Activated gamma-delta T cell treated with Interleukin-2 at 50 U/mL for 16 hours (primary cell): ENCODE data around the gene FAM163B.
"Not testable (repeated sequence)": the region's sequence is repeated elsewhere in the genome, so short reads cannot be mapped to it uniquely, and the experiment has no call there.

Source experiments
- DNase-seq: peaks from one replicate; pipeline ENCODE4 v3.0.0-alpha.2; 2020

The FAM163B gene

DNA sequence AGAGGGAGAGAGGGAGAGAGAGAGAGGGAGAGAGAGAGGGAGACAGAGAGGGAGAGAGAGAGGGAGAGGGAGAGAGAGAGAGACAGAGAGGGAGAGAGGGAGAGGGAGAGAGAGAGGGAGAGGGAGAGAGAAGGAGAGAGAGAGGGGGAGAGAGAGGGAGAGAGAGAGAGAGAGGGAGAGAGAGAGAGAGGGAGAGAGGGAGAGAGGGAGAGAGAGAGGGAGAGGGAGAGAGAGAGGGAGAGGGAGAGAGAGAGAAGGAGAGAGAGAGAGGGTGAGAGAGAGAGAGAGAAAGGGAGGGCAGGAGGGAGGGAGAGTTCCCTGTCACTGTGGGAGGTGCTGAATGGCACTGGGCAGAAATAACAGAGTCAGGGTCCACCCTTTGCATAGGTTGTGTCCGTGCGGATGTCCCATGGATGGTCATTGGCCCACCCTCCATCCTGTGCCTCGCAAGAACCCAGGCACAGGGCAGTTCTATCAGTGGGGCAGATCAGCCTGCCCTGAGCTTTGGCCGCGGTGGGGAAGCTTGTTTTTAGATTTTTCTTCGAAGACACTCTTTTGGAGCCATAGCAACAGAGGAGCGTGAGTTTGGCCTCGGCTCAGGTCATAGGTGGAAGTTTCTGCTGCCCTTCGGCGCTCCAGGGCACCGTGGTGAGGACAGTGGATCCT lies 44.6 kb downstream of the FAM163B start:
- DNase-seq = no peak

DNA sequence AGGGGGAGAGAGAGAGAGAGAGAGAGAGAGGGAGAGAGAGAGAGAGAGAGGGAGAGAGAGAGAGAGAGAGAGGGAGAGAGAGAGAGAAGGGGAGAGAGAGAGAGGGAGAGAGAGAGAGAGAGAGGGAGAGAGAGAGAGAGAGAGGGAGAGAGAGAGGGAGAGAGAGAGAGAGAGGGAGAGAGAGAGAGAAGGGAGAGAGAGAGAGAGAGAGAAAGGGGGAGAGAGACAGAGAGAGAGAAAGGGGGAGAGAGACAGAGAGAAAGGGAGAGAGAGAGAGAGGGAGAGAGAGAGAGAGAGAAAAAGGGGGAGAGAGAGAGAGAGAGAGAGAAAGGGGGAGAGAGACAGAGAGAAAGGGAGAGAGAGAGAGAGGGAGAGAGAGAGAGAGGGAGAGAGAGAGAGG lies 45.4 kb downstream of the FAM163B start:
- DNase-seq = not testable (repeated sequence)

DNA sequence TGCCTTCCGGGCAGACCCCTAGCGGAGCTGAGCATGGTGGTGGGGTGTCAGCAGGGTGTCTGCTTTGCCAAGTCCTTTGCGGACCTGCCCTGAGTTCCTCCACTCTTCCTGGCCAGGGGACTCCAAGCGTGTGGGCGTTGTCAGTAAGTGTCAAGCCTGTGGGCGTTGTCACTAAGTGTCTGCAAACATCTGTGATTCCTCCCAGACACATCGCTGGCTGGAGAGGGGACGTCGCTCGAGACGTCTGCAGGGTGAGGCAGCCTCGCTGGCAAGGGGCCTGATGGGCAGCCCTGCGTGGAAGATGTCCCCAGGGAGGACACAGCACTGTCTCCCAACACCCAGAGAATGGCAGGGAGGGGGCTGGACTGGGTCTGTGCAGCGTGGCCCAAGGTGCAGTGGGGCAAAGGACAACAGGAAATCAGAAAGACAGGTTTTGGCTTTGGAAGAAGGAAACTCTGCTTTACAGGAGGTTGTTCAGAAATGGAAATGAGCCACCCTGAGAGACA lies 45.8 kb downstream of the FAM163B start:
- no peak for DNase-seq

DNA sequence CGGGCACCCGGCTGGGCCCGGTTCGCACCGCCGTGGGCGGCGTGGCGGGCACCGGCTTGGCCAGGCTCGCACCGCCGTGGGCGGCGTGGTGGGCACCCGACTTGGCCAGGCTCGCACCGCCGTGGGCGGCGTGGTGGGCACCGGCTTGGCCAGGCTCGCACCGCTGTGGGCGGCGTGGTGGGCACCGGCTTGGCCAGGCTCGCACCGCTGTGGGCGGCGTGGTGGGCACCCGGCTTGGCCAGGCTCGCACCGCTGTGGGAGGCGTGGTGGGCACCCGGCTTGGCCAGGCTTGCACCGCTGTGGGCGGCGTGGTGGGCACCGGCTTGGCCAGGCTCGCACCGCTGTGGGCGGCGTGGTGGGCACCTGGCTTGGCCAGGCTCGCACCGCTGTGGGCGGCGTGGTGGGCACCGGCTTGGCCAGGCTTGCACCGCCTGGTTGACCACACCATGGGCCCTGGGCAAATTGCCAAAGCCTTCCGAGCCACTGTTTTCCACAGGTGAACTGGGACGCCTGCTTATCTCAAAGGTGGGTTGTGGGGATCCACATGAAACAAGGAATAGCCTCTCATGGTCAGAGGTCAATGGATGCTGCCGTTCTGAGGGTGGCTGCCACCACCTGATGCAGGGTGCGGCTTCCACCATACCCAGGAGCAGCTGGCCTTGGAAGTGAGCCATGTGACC lies 46.4 kb downstream of the FAM163B start:
- no peak for DNase-seq

DNA sequence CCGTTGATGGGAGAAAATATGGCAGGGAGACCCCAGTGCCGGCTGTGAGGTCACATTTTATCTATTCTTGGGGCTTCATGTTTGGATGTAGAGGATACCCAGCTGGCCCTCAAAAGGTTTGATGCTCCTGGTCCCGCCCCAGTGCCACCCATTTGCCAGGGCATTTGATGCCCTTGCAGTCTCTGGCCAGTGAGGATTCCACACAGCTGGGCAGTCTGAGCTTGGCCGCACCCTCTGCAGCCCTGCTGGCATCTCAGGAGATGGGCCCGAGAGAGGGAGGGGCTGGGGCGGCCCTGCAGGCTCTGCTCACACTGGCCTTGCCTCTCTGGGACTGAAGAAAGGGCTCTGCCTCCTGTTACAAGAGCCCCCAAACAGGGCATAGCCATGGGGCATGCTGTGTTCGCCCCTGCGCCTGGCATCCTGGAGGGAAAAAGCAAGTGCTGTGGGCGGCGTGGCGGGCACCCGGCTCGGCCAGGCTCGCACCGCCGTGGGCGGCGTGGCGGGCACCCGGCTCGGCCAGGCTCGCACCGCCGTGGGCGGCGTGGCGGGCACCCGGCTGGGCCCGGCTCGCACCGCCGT lies 47.1 kb downstream of the FAM163B start:
- DNase-seq = no peak

DNA sequence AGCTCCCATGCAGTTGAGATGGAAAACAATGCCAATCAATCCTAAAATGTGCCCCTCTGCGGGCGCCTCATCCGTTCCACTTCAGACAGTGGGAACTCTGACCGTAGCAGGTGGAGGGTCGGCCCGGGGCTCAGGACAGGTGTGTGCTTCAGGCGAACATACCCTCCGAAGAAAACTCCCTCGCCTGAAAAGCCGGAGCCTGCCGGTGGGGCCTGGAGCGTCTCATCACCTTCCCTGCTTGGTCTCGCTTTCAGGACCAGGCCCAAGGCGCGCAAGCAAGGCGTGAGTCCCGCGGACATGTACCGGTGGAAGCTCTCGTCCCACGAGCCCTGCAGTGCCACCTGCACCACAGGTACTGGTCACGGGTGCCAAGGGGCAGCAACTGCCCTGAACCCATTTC lies 48.2 kb downstream of the FAM163B start:
- DNase-seq = no peak

DNA sequence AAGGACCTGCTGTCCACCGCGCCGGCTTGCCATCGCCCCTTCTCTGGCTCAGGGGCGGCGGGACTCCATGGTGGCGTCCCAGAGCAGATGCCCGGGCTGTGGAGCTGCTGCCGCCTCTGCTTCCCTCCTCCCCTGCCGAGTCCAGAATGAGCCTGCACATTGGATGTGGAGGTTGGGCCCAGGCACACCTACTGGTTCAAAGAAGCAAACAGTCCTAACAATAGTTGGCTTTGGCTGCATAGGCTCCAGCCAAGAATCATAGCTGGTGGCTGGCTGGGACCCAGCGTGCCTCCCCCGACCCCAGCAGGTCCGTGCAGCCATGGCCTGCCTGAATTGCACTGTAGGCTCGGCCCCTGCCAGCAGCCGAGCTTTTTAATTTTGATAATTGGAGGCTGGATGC lies 48.9 kb downstream of the FAM163B start:
- no peak for DNase-seq

DNA sequence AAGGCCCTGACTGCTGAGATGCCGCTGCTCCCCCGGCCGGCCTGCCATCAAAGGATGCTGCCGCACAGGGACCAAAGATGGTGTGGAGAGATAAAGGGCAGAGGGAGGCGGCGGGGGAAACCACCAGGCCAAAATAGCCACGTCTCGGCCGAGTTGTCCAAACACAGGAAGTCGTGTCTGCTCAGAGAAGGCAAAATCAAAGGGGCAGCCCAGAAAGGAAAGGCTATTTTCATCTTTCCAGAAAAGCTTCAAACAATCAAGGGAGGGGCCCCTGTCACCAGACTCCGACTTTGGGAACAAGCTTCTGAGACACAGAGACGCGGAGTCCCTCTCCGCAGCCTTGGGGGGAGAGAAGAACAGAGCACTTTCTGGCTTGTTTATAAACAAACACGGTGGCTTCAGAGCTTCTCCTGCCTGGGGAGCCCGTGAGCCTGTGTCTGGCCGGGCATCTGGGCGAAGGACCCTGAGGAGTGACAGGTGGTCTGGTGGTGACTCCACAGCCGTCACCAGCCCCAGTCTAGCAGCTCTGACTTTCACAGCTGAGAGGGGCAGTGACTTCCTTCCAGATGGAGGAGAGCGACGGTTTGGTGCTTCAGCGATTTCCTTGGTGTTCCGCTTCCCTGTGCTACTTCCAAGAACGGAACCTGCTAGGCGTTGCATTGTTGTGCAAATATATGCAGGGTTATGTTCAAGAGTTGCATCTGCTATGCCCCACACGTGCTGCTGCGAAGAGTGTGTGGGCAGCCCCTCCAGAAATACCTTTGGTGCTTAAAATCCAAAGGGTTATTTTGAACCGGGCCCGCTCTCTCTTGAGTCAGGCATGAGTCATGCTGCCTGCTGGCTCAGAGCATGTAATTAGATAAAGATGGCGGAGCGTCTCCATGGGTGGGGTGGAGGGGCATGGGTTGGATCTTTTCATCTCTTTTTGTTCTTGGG lies 50.7 kb downstream of the FAM163B start:
- DNase-seq = no peak

DNA sequence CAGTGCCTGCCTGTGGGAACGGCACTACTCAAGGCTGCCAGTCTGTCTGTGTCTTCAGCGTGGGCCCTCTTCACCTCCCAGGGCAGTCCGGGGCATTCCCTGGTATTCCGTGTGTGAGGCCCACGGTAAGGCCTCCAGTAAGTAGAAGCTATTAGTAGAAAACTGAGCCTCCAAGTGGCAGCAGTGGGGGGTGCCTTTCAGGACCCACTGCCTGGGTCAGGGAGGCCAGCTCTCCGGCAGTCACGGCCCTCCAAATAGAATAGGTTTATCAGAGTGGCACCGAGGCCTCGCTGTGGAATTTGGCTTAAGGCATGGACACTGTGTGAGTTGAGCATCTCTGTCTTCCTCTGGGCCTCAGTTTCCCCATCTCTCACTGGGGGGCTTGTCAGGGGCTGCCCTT lies 51.6 kb downstream of the FAM163B start:
- DNase-seq = no peak

DNA sequence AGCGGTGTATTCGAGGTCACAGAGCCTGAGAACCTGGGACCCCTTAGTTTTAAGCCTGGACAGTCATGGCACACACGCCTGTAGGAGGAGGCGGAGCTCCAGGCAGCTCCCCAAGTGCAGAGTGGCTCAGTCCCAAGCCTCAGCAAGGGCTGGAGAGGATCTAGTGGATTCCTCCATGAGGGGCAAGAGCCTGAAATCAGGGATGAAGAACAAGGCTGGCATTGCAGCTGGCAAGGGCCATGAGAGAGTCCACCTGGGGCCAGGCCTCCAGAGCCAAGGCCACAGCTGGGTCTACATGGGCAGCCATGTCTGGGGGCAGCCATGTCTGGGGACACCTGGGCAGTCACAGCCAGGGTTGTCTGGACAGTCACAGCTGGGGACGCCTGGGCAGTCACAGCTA lies 52.8 kb downstream of the FAM163B start:
- DNase-seq = no peak

DNA sequence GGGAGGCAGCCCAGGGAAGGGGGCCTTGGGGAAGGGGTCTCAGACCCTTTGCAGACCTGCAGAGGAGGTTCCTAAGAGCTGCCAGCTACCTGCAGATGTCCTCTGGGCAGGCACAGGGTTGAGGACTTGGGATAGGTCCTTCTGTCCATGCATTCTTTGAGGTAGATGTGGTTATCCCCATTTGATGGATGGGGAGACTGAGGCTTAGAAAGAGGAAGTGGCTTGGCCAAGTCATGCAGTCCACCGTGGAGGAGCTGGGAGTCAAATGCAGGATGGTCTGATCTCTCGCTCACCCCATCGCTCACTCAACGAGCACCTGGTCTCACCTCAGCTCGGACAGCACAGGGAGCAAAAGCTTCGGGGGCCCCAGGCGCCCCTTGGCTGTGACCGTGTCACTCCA lies 54.5 kb downstream of the FAM163B start:
- no peak for DNase-seq

DNA sequence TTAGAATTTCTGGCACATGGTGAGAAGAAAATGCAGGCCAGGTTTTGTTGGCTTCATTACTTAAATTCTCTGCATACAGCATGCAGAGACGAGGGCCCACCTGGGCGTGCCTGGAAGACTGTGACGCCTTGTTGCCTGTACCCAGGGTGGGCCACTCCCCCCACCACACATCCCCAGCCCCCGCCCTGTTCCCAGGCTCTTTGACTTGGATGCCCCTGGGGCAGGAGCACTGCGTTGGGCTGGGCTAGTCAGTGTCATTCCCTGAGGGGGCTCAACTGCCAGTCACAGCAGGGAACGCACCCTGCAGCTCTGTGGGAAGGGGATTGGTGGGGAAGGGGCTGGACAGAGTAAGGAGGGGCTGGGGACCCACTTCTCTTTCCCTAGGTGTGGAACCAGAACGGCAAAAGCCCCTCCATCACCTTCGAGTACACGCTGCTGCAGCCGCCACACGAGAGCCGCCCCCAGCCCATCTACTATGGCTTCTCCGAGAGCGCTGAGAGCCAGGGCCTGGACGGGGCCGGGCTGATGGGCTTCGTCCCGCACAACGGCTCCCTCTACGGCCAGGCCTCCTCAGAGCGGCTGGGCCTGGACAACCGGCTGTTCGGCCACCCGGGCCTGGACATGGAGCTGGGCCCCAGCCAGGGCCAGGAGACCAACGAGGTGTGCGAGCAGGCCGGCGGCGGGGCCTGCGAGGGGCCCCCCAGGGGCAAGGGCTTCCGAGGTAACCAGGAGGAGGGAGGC lies 55.0 kb downstream of the FAM163B start:
- DNase-seq = no peak

DNA sequence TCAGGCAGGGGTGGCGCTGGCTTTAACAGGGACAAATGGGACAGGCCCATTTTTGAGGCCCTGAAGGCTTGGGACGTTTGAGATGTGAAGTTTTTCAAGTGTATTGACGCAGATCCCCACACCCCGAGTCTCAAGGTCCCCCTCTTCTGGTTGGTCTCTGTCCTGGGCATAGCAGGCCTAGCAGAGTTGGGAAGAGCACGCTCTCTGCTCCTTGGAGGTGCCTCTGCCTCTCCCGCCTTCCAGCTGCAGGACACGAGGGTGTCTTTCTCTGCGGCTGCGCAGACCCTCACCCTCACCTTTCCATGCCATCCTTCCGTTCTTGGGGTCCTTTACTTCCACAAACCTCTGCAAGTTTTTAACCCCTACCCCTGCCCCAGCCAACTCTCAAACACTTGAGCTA lies 56.1 kb downstream of the FAM163B start:
- DNase-seq = no peak

DNA sequence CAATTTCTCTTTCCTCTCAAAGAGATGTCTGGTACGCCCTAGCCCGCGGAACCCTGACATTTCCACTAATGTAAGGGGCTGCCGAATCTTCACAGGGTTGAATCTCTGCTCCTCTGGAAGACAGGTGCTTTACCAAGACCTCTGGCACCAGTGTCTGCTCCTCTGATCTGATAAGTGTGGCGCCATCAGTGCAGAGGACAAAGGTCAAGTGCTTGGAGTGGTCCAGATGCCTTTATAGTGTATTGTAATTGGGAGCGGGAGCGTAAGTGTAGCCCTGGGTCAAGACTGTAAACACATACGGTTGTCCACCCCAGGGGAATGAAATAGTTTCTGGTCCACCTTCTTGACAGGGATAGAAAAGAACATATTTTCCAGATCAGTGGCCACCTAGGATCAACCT lies 57.0 kb downstream of the FAM163B start:
- no peak for DNase-seq

DNA sequence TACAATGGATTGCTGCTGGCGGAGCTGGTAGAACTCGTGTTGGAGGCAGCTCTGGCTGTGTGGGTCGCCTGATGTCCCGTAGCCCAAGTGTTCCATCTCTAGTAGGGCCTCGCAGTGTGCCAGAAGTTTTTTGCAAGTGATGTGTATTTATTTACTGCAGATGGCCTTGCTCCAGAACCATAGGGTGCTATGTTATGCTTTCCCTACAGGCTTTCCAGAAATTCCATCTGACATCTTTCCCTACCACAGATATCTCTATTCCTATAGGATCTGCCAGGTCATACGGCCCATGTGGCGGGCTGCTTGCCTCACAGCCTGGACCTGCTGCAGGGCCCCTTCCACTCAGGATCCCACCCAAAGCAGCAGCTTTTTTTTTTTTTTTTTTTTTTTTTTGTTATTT lies 57.7 kb downstream of the FAM163B start:
- no peak for DNase-seq

DNA sequence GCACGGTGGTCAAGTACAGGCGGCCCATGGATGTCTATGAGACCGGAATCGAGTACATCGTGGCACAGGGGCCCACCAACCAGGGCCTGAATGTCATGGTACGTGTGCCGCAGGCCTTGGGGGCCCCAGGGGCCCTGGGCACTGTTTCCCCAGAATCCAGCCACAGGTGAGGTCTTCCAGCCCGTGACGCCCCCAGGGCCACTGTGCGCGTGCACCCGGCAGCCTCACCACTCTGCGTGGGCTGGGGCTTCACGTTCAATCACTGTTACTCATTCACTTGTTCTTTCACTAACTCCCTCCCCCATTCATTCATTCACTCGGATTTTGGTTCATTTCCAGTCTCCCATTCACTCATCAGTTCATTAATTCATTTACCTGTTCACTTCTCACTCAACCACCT lies 62.1 kb downstream of the FAM163B start:
- DNase-seq = no peak

DNA sequence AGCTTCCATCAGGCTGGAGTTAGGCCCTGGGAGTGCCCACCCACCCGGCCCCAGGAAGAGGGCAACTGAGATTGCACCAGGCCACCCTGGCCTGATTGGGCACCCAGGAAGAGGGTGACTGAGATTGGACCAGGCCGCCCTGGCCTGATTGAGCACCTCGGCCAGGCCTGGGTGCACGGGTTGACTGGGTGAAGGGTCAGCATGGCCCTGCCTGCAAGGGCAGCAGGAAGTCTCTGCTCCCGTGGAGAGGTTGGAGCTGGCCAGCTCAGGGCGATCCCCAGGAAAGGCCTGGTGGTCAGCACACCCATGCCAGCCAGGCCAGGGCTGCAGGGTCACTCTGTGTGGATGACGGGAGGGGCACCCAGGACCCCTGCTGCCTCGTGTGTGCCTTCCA lies 62.9 kb downstream of the FAM163B start:
- DNase-seq = no peak

DNA sequence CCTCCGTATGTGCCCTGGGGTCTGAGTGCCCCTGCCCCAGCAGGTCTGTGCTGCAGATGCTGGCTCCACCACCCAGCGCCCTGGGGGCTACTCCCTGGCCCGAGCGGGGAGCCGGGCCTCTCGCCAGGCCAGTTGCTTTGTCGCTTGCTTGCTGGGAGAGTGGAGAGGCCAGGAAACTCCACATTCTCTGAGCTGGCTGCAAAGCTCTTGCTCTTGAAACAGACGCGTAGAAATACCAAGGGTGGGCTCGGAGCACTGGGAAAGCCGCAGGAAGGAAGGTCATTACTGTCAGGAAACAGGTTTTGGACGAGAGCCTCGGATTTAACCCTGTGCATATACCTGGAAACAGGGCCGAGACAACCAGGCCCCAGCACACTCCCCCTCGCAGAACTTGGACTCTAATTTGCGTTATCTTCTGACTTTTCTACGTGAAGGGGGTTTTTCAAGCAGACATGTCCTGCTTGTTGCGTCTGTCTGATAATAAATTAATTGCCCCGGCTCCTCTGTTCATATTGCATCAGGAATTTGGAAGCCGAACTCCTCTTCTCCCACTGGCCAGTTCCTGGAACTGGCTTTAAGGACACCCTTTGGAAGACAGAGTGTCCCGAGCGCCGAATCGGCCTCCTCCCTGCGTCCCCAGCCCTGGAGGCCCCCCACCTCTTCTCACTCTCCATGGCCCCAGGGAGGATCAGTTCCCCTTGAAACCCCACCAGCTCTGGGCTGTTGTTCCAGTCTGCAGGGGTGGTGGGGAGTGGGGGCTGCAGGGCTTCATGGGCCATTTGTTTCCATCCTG lies 63.5 kb downstream of the FAM163B start:
- no peak for DNase-seq

DNA sequence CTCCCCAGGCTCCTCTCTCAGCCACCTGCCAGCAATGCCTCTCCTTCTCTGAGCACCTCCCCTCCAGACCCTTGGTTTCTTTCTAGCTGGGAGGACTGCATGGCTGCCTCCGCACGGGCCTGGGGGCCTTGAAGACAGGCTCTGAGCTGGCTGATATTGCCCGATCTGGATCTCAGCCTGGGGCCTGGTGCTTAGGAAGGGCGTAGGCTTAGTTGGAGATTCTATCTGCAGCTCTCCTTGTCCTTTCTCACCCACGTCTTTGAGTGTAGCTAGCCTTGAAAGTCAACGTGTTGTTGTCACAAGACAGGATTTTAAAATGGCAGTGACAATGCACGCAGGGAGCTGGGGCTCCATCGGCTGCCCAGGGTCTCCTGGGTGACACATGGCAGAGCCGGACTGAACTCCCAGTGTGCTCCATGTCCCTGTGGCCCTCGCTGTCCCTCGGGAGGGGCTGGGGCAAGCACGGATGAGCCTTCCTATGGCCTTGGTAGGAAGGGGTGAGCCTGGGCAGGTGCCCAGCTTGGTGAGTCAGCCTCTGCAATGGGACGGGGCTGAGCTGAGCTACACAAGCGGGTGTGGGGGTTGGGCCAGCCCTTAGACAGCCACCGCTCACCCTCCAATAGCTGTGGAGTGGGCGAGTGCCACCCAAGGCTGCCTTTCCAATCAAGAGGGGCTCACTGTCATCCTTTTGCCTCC lies 65.3 kb downstream of the FAM163B start:
- DNase-seq = no peak

DNA sequence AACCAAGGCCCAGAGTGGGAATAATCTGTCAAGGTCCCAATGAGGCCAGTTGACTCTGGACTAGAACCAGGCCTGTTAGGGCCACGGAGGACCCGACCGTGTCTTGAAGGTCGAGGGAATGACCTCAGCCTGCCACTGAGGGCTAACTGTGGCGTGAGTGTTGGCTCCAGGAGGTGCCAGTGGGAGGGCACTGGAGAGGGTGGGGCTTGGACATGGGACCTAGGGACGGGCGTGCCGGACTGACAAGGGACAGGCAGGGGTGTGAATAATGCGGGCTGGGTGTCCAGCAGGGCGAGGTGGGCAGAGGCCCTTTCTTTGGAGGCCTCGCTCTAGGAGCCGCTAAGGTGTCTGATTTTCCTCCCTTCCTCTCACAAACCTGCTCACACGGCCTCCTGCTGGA lies 67.2 kb downstream of the FAM163B start:
- no peak for DNase-seq

DNA sequence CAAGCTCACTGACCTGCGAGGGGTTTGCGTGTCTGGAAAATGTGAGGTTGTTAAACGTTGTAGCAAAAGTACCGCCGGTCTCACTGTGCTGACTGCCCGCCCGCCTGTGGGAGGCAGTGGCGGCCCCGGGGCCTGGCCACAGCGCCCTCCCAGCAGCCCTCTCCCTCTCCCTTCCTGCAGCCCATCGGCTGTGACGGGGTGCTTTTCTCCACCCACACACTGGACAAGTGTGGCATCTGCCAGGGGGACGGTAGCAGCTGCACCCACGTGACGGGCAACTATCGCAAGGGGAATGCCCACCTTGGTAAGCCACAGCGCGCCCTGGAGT lies 68.5 kb downstream of the FAM163B start:
- DNase-seq = no peak
